ENCODE data around the gene HCN2.
A peak's percentile ranks its signal among the peaks of the same experiment; 100 is the strongest.

HCN2 gene

DNA sequence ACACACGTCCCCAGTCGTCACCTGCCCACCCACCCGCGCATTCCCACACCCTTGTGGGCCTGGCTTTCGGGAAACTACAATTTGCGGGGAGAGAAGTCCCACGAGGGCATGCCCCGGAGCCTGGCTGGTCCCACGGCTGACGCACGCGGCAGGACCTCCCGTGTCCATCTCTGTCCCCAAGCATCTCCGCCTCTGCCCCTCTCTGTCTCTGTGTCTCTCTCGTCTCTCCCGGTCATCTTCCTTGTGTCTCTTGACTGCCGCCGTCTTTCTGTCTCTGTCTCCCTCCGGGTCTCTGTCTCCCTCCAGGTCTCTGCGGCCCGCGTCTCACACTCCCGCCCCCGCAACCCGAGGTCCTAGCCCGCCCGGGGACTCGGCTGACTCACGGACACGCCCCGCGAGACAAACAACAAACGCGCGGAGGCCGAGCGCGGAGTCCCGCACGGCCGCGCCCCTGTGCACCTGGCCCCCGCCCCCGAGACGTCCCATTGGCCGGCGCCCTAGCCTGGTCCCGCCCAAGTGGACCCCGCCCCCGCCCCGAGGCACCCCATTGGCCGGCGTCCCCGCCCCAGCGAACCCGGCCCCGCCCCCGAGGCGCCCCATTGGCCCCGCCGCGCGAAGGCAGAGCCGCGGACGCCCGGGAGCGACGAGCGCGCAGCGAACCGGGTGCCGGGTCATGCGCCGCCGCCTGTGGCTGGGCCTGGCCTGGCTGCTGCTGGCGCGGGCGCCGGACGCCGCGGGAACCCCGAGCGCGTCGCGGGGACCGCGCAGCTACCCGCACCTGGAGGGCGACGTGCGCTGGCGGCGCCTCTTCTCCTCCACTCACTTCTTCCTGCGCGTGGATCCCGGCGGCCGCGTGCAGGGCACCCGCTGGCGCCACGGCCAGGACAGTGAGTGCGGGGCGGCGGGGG, 49.8 kb downstream of the HCN2 start, which contains the start of gene FGF22:
TSS of gene FGF22 (plus strand) at position 627 of the 908 bp plus-strand sequence. CDS start at position 674, 47 bp downstream.
- peak; percentile 96 to 99 for DNase-seq (ENCODE audit: low read depth in 2 of 2)

- DNase-seq (ENCODE audit: low read depth in 2 of 2): no peak
These were observed 50.5 kb downstream of the HCN2 start for GRCh38 chr19:640161-640558.

DNA sequence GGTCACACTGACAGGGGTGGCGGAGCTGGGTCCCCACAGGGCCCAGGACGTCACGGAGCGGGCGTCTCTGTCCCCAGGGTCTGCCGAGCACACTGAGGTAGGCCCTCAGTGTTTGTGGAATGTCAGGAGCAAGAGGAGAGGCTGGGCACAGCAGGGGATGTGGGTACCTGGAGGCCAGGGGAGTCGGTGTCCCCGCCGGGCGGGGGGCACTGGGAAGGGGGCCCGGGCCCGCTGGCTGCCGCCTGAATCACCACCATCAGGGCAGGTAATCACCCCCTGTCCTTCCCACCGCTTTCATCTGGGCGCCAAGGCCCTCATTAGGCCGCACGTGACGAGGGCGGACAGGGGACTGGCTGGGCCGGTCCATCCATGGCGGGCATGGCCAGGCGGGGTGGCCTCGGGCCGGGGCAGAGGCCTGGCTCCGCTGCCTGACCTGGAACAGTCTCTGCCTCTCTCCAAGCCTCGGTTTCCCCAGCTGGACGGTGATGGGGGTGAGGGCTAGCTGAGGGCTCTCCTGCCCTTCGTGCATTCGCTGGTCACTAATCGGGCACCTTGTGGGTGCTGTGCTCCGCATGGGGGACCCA, 51.0 kb downstream of the HCN2 start:
- DNase-seq (ENCODE audit: low read depth in 2 of 2): no peak

GRCh38 chr19:641702-642101, 52.0 kb downstream of the HCN2 start:
- no peak for DNase-seq (ENCODE audit: low read depth in 2 of 2)

DNA sequence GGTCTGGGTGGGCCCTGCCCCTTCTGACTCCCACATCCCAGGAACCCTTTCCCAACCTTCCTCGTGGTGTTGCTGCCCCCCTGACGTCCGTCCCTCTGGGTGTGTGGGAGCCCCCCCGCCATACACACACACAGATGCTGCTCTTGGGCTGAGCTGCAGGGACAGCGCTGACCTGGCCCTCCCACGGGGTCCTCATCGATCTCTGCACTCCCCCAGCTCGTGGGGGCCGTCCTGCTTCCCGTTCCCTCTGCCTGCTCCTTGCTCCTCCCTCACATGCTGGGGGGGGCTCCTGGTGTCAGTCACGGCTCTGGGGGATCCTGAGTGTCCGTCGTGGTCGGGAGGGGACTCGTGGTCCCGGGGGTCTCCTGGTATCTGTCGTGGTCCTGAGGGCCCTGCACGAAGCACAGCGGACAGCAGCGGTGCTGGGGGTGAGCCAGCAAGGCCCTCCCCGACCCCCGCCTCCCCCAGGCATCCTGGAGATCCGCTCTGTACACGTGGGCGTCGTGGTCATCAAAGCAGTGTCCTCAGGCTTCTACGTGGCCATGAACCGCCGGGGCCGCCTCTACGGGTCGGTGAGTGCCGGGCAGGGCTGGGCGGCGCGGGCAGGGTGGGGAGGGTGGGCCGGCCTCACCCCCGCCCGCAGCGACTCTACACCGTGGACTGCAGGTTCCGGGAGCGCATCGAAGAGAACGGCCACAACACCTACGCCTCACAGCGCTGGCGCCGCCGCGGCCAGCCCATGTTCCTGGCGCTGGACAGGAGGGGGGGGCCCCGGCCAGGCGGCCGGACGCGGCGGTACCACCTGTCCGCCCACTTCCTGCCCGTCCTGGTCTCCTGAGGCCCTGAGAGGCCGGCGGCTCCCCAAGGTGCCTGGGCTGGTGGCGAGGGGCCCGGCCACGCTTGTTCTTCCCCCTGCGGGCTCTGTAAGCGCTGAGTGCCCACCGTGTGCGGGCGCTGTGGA, 53.4 kb downstream of the HCN2 start:
- no peak for DNase-seq (ENCODE audit: low read depth in 2 of 2)

- DNase-seq (ENCODE audit: low read depth in 2 of 2): no peak
These were observed 54.1 kb downstream of the HCN2 start for GRCh38 chr19:643736-644135.

GRCh38 chr19:644363-644762, 54.7 kb downstream of the HCN2 start:
- no peak for DNase-seq (ENCODE audit: low read depth in 2 of 2)

DNA sequence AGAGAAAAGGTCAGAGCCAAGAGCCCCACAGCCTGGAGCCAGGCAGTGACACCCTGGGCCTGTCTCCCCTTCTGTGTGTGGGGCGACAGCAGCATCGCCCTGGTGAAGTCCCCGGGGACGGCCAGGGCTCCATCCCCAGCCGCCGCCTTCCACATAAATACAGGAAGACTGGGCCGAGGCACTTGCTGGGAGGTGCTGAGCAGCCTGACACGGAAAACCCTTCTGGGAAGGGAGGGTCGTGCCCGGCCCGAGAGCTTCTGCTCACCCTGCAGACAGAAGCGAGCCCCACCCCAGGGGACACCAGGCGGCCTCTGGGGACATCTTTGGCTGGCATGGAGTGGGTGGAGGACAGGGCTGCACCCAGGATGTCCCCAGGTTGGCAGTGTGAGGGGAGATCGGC, 55.1 kb downstream of the HCN2 start:
- DNase-seq (ENCODE audit: low read depth in 2 of 2): no peak

- no peak for DNase-seq (ENCODE audit: low read depth in 2 of 2)
These were observed 56.5 kb downstream of the HCN2 start for GRCh38 chr19:645912-646778.

GRCh38 chr19:646779-647565, 57.3 kb downstream of the HCN2 start:
- DNase-seq (ENCODE audit: low read depth in 2 of 2): no peak

GRCh38 chr19:647566-648284, 58.0 kb downstream of the HCN2 start:
- no peak for DNase-seq (ENCODE audit: low read depth in 2 of 2)

- no peak for DNase-seq (ENCODE audit: low read depth in 2 of 2)
These were observed 58.6 kb downstream of the HCN2 start for GRCh38 chr19:648305-648704.

GRCh38 chr19:648904-649801, 59.5 kb downstream of the HCN2 start:
- no peak for DNase-seq (ENCODE audit: low read depth in 2 of 2)

- no peak for DNase-seq (ENCODE audit: low read depth in 2 of 2)
These were observed 60.4 kb downstream of the HCN2 start for GRCh38 chr19:650121-650520.

DNA sequence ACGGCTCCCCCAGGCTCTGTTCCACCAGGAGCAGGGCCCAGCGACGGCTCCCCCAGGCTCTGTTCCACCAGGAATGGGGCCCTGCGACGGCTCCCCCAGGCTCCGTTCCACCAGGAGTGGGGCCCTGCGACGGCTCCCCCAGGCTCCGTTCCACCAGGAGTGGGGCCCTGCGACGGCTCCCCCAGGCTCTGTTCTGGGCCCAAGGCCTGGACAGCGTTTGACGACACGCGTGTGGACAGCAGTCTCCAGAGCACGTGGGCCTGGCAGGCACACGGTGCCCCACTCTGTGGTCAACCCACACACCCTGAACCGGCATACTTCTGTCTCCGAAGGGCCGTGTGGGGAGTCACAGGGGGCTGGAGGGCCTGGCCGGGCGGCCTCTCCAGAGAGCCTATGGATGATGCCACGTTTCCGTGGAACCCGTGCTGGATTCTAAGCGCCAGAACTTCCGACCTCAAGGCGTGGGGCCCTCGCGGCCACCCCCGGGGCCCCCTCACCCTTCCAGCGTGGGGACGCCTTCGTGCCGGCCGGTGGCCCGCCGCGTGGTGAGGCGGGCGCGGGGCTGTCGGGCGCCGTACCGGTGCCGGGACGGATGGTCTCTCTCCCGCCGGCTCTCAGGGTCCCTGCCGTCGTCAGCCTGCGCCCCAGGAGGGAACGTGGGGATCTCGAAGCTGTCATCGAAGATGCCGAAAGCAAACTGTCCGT, 61.6 kb downstream of the HCN2 start:
- DNase-seq (ENCODE audit: low read depth in 2 of 2): no peak

- no peak for DNase-seq (ENCODE audit: low read depth in 2 of 2)
These were observed 62.3 kb downstream of the HCN2 start for GRCh38 chr19:651991-652390.

- no peak for DNase-seq (ENCODE audit: low read depth in 2 of 2)
These were observed 63.0 kb downstream of the HCN2 start for GRCh38 chr19:652467-653389.
